ENCODE data around the gene PIGL. TPM values are rescaled to one million over a fixed set of nuclear protein-coding genes. Genes with fewer than 3 reads are reported as not detected.
"Not testable (repeated sequence)": the region's sequence is repeated elsewhere in the genome, so short reads cannot be mapped to it uniquely, and the experiment has no call there.

The PIGL gene
- total RNA-seq, 2 donors from 2014 or later = 52.1 to 124 TPM

- no peaks in the 10 kb centered on the region for H3K27me3 ChIP-seq (replicated peaks; ENCODE audit: insufficient read depth)
- no peak overlapping the region for H3K4me3 ChIP-seq
- peak overlapping the region in 1 of 2 donors; percentile 43 for H3K27ac ChIP-seq
- no peak for TF ChIP-seq CTCF (IDR thresholded peaks at IDR 0.05)
- DNase-seq (ENCODE audit: low spot score) (no peak), ATAC-seq (ENCODE audit: insufficient number of reproducible peaks, low FRiP score, low read depth) (no peak)
- peaks cover 41 to 51% of the 10 kb centered on the region in 2 donors for H3K4me1 ChIP-seq (ENCODE audit: control insufficient read depth in 1 of 2, low read depth in 2 of 2)
- no peaks in the 10 kb centered on the region for H3K9me3 ChIP-seq
- H3K36me3 ChIP-seq = peaks cover 4% of the 10 kb centered on the region
Observed at GRCh38 chr17:16199093-16199492, 17.9 kb upstream of the PIGL start.

- H3K27ac ChIP-seq = peak overlapping the region; percentile 25 to 49
Observed at GRCh38 chr17:16201693-16202131, 15.3 kb upstream of the PIGL start.

GRCh38 chr17:16202554-16203500, 14.2 kb upstream of the PIGL start:
- not testable (repeated sequence) for H3K27me3 ChIP-seq (replicated peaks; ENCODE audit: insufficient read depth); H3K36me3 ChIP-seq; ATAC-seq (ENCODE audit: insufficient number of reproducible peaks, low FRiP score, low read depth); DNase-seq (ENCODE audit: low spot score); H3K9me3 ChIP-seq
- peaks cover 43 to 56% of the 10 kb centered on the region in 2 donors for H3K4me1 ChIP-seq (ENCODE audit: control insufficient read depth in 1 of 2, low read depth in 2 of 2)
- peak overlapping the region; percentile 46 for H3K4me3 ChIP-seq
- peak overlapping the region; percentile 20 to 70 for H3K27ac ChIP-seq

More at GRCh38 chr17:16201693-16202131, 15.3 kb upstream of the PIGL start:
- ATAC-seq (ENCODE audit: insufficient number of reproducible peaks, low FRiP score, low read depth); DNase-seq (ENCODE audit: low spot score); H3K27me3 ChIP-seq (replicated peaks; ENCODE audit: insufficient read depth); H3K4me3 ChIP-seq; H3K36me3 ChIP-seq; H3K9me3 ChIP-seq: not testable (repeated sequence)
- H3K4me1 ChIP-seq (ENCODE audit: control insufficient read depth in 1 of 2, low read depth in 2 of 2) = peaks cover 41 to 56% of the 10 kb centered on the region in 2 donors

- not testable (repeated sequence) for H3K27ac ChIP-seq; H3K27me3 ChIP-seq (replicated peaks; ENCODE audit: insufficient read depth); ATAC-seq (ENCODE audit: insufficient number of reproducible peaks, low FRiP score, low read depth); H3K9me3 ChIP-seq; H3K36me3 ChIP-seq; H3K4me3 ChIP-seq; DNase-seq (ENCODE audit: low spot score)
- peaks cover 38 to 50% of the 10 kb centered on the region in 2 donors for H3K4me1 ChIP-seq (ENCODE audit: control insufficient read depth in 1 of 2, low read depth in 2 of 2)
Observed at GRCh38 chr17:16204763-16205162, 12.2 kb upstream of the PIGL start.

- Histone ChIP-seq H3K27me3 (replicated peaks; ENCODE audit: insufficient read depth) (no peaks in the 10 kb centered on the region), H3K4me1 (ENCODE audit: control insufficient read depth in 1 of 2, low read depth in 2 of 2) (peaks cover 35 to 41% of the 10 kb centered on the region in 2 donors), H3K4me3 (no peak overlapping the region), H3K27ac (no peak overlapping the region), H3K9me3 (no peaks in the 10 kb centered on the region), H3K36me3 (no peaks in the 10 kb centered on the region)
- DNase-seq (ENCODE audit: low spot score) (no peak), ATAC-seq (ENCODE audit: insufficient number of reproducible peaks, low FRiP score, low read depth) (no peak)
- TF ChIP-seq CTCF (IDR thresholded peaks at IDR 0.05) = no peak
Observed at GRCh38 chr17:16211590-16211989, 5.4 kb upstream of the PIGL start.

- no peak for ATAC-seq (ENCODE audit: insufficient number of reproducible peaks, low FRiP score, low read depth)
- no peak for DNase-seq (ENCODE audit: low spot score)
- Histone ChIP-seq H3K36me3 (no peaks in the 10 kb centered on the region), H3K4me3 (no peak overlapping the region), H3K9me3 (no peaks in the 10 kb centered on the region), H3K4me1 (ENCODE audit: control insufficient read depth in 1 of 2, low read depth in 2 of 2) (peaks cover 36 to 49% of the 10 kb centered on the region in 2 donors), H3K27ac (no peak overlapping the region), H3K27me3 (replicated peaks; ENCODE audit: insufficient read depth) (no peaks in the 10 kb centered on the region)
- TF ChIP-seq CTCF (IDR thresholded peaks at IDR 0.05) = no peak
Observed at GRCh38 chr17:16212793-16213192, 4.2 kb upstream of the PIGL start.

Data from thoracic aorta (tissue), 2 donors.